HCT116 (cell line): ENCODE results near the gene NEK9. TPM values are rescaled to one million over a fixed set of nuclear protein-coding genes. Genes with fewer than 3 reads are reported as not detected.

Source experiments
- ATAC-seq: fragments of 200-7000 bp; cut with Tn5 transposase; 2 replicates; pipeline ENCODE4 v1.9.1; 2020; ENCODE audit warnings: mild to moderate bottlenecking, moderate library complexity
- BruUV-seq: library from RNA; stranded (reverse); fragments of 400-500 nt; replicated peaks from 2 replicates; lab custom pipeline; 2021; lab: Mats Ljungman, UMichigan
- CTCF ChIA-PET: fragments of 300-600 bp; sonication (Branson Sonifier 250); formaldehyde crosslinking; loops from one replicate; lab custom pipeline; 2021; ENCODE audit warnings: antibody characterized with exemption; lab: Charles Lee
- POLR2A ChIA-PET: fragments of 300-600, 350-600 bp; sonication (Branson Sonifier 250); formaldehyde crosslinking; loops from one replicate; lab custom pipeline; 2021; ENCODE audit warnings: antibody characterized with exemption; lab: Charles Lee
- RAD21 ChIA-PET, 2 experiments: fragments of 300-600 bp; sonication (Branson Sonifier 250); formaldehyde crosslinking; loops; one replicate each; lab custom pipeline; 2023; ENCODE audit warnings: low total read pairs in 2 of 2; ENCODE audit not compliant: uncharacterized antibody in 2 of 2, unreplicated experiment in 2 of 2, low non-redundant PET in 1 of 2; lab: Charles Lee
- DNase-seq: peaks from one replicate; pipeline ENCODE4 v3.0.0-alpha.2; 2010; ENCODE audit warnings: low read depth, low spot score
- H2AFZ ChIP-seq: fragments of 200-600 bp; shearing (Covaris generic), sonication (generic); 2 replicates; pipeline ENCODE4 v1.6.1; 2017; ENCODE audit warnings: low read depth, mixed run types, mixed read lengths, antibody characterized with exemption, low read length; ENCODE audit not compliant: poor library complexity, severe bottlenecking
- H3K27ac ChIP-seq: 2 replicates; pipeline ENCODE4 v1.5.1; 2012; ENCODE audit warnings: low read depth, low read length
- H3K27me3 ChIP-seq: fragments of 200-600 bp; sonication (generic); 2 replicates; pipeline ENCODE4 v1.6.1; 2016; ENCODE audit warnings: mixed run types, low read length, mixed read lengths; ENCODE audit not compliant: insufficient read depth
- H3K36me3 ChIP-seq, 2 experiments: fragments of 200-500 bp in 1 of 2; fragments of 200-600 bp in 1 of 2; sonication (Bioruptor generic) in 1 of 2; sonication (generic) in 1 of 2; 2 replicates each; pipeline versions ENCODE4 v1.5.1 to v1.6.1; 2014 to 2016; ENCODE audit warnings: low read length in 2 of 2, inconsistent platforms in 1 of 2, mixed read lengths in 1 of 2, mixed run types in 1 of 2; ENCODE audit not compliant: insufficient read depth in 2 of 2, control insufficient read depth in 1 of 2
- H3K4me1 ChIP-seq, 2 experiments: fragments of 200-600 bp in 1 of 2; sonication (generic) in 1 of 2; 2 replicates each; pipeline versions ENCODE4 v1.5.1 to v1.6.1; 2012 to 2017; ENCODE audit warnings: low read length in 2 of 2, inconsistent platforms in 1 of 2, mild to moderate bottlenecking in 1 of 2, mixed read lengths in 1 of 2, mixed run types in 1 of 2, moderate library complexity in 1 of 2; ENCODE audit not compliant: insufficient read depth in 2 of 2, control insufficient read depth in 1 of 2
- H3K4me2 ChIP-seq: fragments of 200-600 bp; sonication (generic); 2 replicates; pipeline ENCODE4 v1.6.1; 2017; ENCODE audit warnings: mixed run types, low read length, mixed read lengths
- H3K4me3 ChIP-seq, 2 experiments: fragments of 200-600 bp in 1 of 2; sonication (generic) in 1 of 2; replicated peaks in 1 of 2; 2 replicates each; pipeline ENCODE4 v1.5.1; 2011 to 2016; ENCODE audit warnings: low read length in 2 of 2, control low read depth in 1 of 2, low read depth in 1 of 2, mild to moderate bottlenecking in 1 of 2, mixed read lengths in 1 of 2, mixed run types in 1 of 2
- H3K79me2 ChIP-seq: fragments of 200-600 bp; sonication (generic); 2 replicates; pipeline ENCODE4 v1.6.1; 2017; ENCODE audit warnings: mild to moderate bottlenecking, mixed run types, low read length, moderate library complexity, mixed read lengths; ENCODE audit not compliant: insufficient read depth
- H3K9ac ChIP-seq: fragments of 200-600 bp; sonication (generic); 2 replicates; pipeline ENCODE4 v1.6.1; 2016; ENCODE audit warnings: low read length, mixed read lengths
- H3K9me2 ChIP-seq: fragments of 200-600 bp; sonication (generic), shearing (Covaris generic); 2 replicates; pipeline ENCODE4 v1.6.1; 2017; ENCODE audit warnings: mixed run types, mild to moderate bottlenecking, moderate library complexity; ENCODE audit not compliant: insufficient read depth
- H3K9me3 ChIP-seq, 2 experiments: fragments of 200-500 bp in 1 of 2; fragments of 200-600 bp in 1 of 2; sonication (Bioruptor generic) in 1 of 2; sonication (generic) in 1 of 2; 2 replicates each; pipeline ENCODE4 v1.6.1; 2014 to 2017; ENCODE audit warnings: low read length in 2 of 2, mixed read lengths in 2 of 2, inconsistent platforms in 1 of 2, low read depth in 1 of 2, mild to moderate bottlenecking in 1 of 2, mixed run types in 1 of 2, moderate library complexity in 1 of 2; ENCODE audit not compliant: control insufficient read depth in 1 of 2, insufficient read depth in 1 of 2
- H4K20me1 ChIP-seq: fragments of 200-600 bp; sonication (generic), shearing (Covaris generic); 2 replicates; pipeline ENCODE4 v1.6.1; 2017; ENCODE audit warnings: mixed run types, mild to moderate bottlenecking, moderate library complexity; ENCODE audit not compliant: insufficient read depth
- CEBPB ChIP-seq: IDR thresholded peaks from 2 replicates; pipeline ENCODE4 v1.6.1; 2012; ENCODE audit warnings: low read depth
- EGR1 ChIP-seq: IDR thresholded peaks from 2 replicates; pipeline ENCODE4 v1.6.1; 2012; ENCODE audit warnings: low read depth
- ELF1 ChIP-seq: IDR thresholded peaks from 2 replicates; pipeline ENCODE4 v1.6.1; 2012; ENCODE audit warnings: low read depth, borderline replicate concordance
- EZH2 ChIP-seq: fragments of 200-600 bp; sonication (generic); IDR thresholded peaks from 2 replicates; pipeline ENCODE4 v1.6.1; 2017; ENCODE audit warnings: antibody characterized with exemption, mixed run types
- EZH2phosphoT487 ChIP-seq: fragments of 200-600 bp; IDR thresholded peaks from 2 replicates; pipeline ENCODE4 v1.6.1; 2018; ENCODE audit warnings: antibody characterized with exemption, borderline replicate concordance
- FOSL1 ChIP-seq: IDR thresholded peaks from 2 replicates; pipeline ENCODE4 v1.6.1; 2012; ENCODE audit warnings: low read depth
- POLR2A ChIP-seq: IDR thresholded peaks from 2 replicates; pipeline ENCODE4 v1.7.0; 2011; ENCODE audit warnings: borderline replicate concordance; ENCODE audit not compliant: insufficient read depth, insufficient read length; ENCODE audit errors: extremely low read depth
- RAD21 ChIP-seq: IDR thresholded peaks from 2 replicates; pipeline ENCODE4 v1.6.1; 2012; ENCODE audit warnings: low read depth, mild to moderate bottlenecking
- REST ChIP-seq: IDR thresholded peaks from 2 replicates; pipeline ENCODE4 v1.6.1; 2012; ENCODE audit warnings: low read depth
- SIN3A ChIP-seq: IDR thresholded peaks from 2 replicates; pipeline ENCODE4 v1.6.1; 2012; ENCODE audit warnings: low read depth
- SP1 ChIP-seq: IDR thresholded peaks from 2 replicates; pipeline ENCODE4 v1.6.1; 2012; ENCODE audit warnings: low read depth
- SRF ChIP-seq: IDR thresholded peaks from 2 replicates; pipeline ENCODE4 v1.6.1; 2012; ENCODE audit warnings: low read depth
- TCF7L2 ChIP-seq: IDR thresholded peaks from 2 replicates; pipeline ENCODE4 v1.7.0; 2011; ENCODE audit warnings: borderline replicate concordance, inconsistent platforms; ENCODE audit not compliant: insufficient read depth, insufficient read length; ENCODE audit errors: extremely low read depth
- YY1 ChIP-seq: IDR thresholded peaks from 2 replicates; pipeline ENCODE4 v1.6.1; 2011; ENCODE audit warnings: low read length, low read depth, moderate library complexity, mild to moderate bottlenecking; ENCODE audit not compliant: insufficient replicate concordance; ENCODE audit errors: extremely low read depth
- ZBTB33 ChIP-seq: IDR thresholded peaks from 2 replicates; pipeline ENCODE4 v1.6.1; 2011; ENCODE audit warnings: mild to moderate bottlenecking, low read length, moderate library complexity; ENCODE audit not compliant: insufficient replicate concordance; ENCODE audit errors: extremely low read depth
- ZNF274 ChIP-seq: fragments of 200-500 bp; sonication (Bioruptor generic); IDR thresholded peaks from 2 replicates; pipeline ENCODE4 v1.6.1; 2014; ENCODE audit warnings: mild to moderate bottlenecking, low read depth, low read length, inconsistent platforms
- intact Hi-C: fragments of 100-400 bp; cut with micrococcal nuclease; formaldehyde crosslinking; loops from 2 replicates; pipeline ENCODE4 v1.10.0; 2022
- total RNA-seq: library from RNA; stranded (reverse); gene quantifications from one replicate; pipeline ENCODE4 v1.2.1, GENCODE V29; 2021; ENCODE audit not compliant: unreplicated experiment
- TF ChIP-seq, protein P1 (sequence below): IDR thresholded peaks from 2 replicates; pipeline ENCODE4 v1.6.1; 2012

Gene NEK9
- total RNA-seq, 1 experiment from 2014 or later, result 64.4 TPM

- TF ChIP-seq TCF7L2 (no peak), CEBPB (no peak), YY1 (no peak)
- TF ChIP-seq, all 23 proteins: peak for 0
These were observed 56.5 kb downstream of the NEK9 start (continued) for GRCh38 chr14:75070383-75070782.

DNA sequence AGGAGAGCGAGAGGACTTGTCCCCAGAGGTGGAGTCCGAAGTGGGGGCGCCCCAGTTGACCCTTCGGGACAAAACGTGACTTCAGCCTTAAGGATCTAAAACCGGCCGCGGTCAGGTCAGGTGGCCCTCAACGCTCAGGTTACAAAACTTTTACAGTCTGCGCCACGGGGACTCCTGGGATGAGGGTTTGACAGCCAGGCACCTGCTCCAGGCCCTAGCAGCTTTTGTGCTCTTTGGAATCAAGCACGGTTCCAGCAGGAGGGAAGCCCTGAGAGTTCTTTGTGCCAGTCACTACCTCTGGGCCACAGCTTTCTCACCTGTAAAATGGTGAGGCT is 57.1 kb downstream of the NEK9 start:
- no peaks in the 10 kb centered on the region for H3K9me3 ChIP-seq
- H3K79me2 ChIP-seq, result no peaks in the 10 kb centered on the region
- no peaks in the 10 kb centered on the region for H4K20me1 ChIP-seq
- ChIA-PET RAD21 (no interaction called here), POLR2A (interaction anchor here (0.5 to 0.9 kb wide), 3 partner anchors 20 to 240 kb away, joined by 3 to 4 read pairs (median 3); partner anchors contain the start of gene RPS6KL1), CTCF (interaction anchor here (0.7 to 1.1 kb wide), 4 partner anchors 125 to 169 kb away, joined by 3 to 4 read pairs (median 3); partner anchors contain the start of gene RPS6KL1)
- peaks cover 11 to 24% of the 10 kb centered on the region in 2 experiments for H3K4me1 ChIP-seq
- no peaks in the 10 kb centered on the region for H3K36me3 ChIP-seq
- no peaks in the 10 kb centered on the region for H3K27me3 ChIP-seq
- H3K9me2 ChIP-seq, result no peaks in the 10 kb centered on the region
- no peak overlapping the region for H2AFZ ChIP-seq
- no peak for ATAC-seq
- peak overlapping the region; percentile 81 for H3K4me2 ChIP-seq
- no TSS peak for BruUV-seq
- DNase-seq, result no peak
- peak overlapping the region; percentile 76 for H3K9ac ChIP-seq
- no peak for TF ChIP-seq ZBTB33
- no peak for TF ChIP-seq TCF7L2
- no peak for TF ChIP-seq ELF1
- no peak for TF ChIP-seq YY1
- TF ChIP-seq EGR1, result no peak
- no peak for TF ChIP-seq EZH2
- TF ChIP-seq CEBPB, result no peak
- TF ChIP-seq ZNF274, result no peak
- no peak for TF ChIP-seq REST
- TF ChIP-seq POLR2A, result no peak
- TF ChIP-seq, protein P1, sequence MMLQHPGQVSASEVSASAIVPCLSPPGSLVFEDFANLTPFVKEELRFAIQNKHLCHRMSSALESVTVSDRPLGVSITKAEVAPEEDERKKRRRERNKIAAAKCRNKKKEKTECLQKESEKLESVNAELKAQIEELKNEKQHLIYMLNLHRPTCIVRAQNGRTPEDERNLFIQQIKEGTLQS, result no peak
- no peak for TF ChIP-seq SP1
- no peak for TF ChIP-seq RAD21
- TF ChIP-seq FOSL1, result no peak
- no peak for TF ChIP-seq SRF
- no peak for TF ChIP-seq EZH2phosphoT487
- TF ChIP-seq SIN3A, result no peak
- H3K4me3 ChIP-seq, result peak overlapping the region; percentile 52 to 54
- intact Hi-C loops, result no loop called here
- H3K27ac ChIP-seq, result peak overlapping the region; percentile 0; the same call in 1 of the 2 replicates
